Measurements from ENCODE around the gene TSC22D2.

GRCh38 chr3:150379469-150379868 lies 28.6 kb upstream of the TSC22D2 start:
- TF ChIP-seq CTCF (IDR thresholded peaks at IDR 0.05; ENCODE audit: poor library complexity) (no peak), EZH2 (IDR thresholded peaks at IDR 0.05; ENCODE audit: borderline replicate concordance) (no peak)
